IPS DF 4.7 (cell line): ENCODE data around the gene ZNF215.
"Not testable (repeated sequence)": the region's sequence is repeated elsewhere in the genome, so short reads cannot be mapped to it uniquely, and the experiment has no call there.

Experiments used
- DNase-seq: peaks from one replicate; pipeline ENCODE4 v3.0.0-alpha.2; 2013; ENCODE audit warnings: low spot score; ENCODE audit errors: extremely low read depth

The ZNF215 gene

DNA sequence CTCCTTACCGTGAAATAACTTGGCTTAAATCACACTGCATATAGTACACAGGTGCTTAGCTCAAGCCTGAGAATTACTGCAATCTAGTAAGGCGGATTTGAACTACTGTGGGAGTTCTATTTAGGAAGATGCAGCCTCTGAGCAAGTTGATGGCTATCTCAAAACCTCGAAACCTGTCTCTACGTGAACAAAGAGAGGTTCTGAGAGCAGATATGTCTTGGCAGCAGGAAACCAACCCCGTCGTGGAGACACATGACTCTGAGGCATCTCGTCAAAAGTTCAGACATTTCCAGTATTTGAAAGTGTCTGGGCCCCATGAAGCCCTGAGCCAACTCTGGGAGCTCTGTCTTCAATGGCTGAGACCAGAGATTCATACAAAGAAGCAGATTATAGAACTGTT is 5.9 kb downstream of the ZNF215 start:
- DNase-seq, result no peak

- DNase-seq, result no peak
Observed at GRCh38 chr11:6941970-6942369, 15.7 kb downstream of the ZNF215 start.

- no peak for DNase-seq
Observed at GRCh38 chr11:6943131-6943530, 16.9 kb downstream of the ZNF215 start.

GRCh38 chr11:6954248-6954647 is 28.0 kb downstream of the ZNF215 start:
- not testable (repeated sequence) for DNase-seq

GRCh38 chr11:6962141-6962540 is 35.9 kb downstream of the ZNF215 start:
- no peak for DNase-seq

DNA sequence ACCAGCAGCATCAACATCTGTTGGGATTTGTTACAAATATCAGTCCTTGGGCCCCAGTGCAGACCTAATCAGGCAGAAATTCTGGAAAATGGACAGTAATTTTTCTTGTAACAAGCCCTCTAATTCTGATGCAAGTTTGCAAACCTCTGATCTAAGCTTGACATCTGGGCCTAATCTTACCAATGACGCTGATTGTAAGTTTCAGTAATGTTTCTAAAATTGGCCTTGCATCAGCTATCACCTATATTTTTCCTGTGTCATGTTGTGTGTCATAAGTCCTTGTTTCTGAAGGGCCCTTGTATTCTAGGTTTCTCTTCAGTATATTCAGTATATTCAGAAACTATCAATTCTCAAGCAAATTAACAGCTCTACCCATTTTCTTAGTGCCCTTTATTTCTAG is 36.4 kb downstream of the ZNF215 start:
- DNase-seq, result no peak

DNA sequence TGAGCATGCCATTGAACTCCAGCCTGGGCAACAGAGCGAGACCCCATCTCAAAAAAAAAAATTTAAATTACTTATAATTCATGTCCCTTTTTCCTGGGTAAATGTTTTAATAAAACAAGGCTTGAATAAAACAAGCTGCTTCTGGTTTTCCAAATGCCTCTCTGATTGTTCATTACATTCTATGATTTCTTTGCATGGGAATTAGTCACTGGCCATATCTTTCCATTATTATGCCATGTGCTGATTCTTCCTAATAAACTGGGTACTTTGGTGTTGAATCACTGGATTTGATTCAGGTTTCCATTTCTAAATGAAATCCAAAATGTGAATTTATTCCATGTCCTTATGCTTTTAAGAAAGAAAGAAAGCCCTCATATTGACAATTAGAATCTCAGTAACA is 42.6 kb downstream of the ZNF215 start:
- no peak for DNase-seq

- DNase-seq, result not testable (repeated sequence)
Observed at GRCh38 chr11:6969854-6970253, 43.6 kb downstream of the ZNF215 start.

GRCh38 chr11:6979365-6979764 is 53.1 kb downstream of the ZNF215 start:
- DNase-seq, result no peak

- no peak for DNase-seq
Observed at GRCh38 chr11:6986487-6986886, 60.3 kb downstream of the ZNF215 start.

DNA sequence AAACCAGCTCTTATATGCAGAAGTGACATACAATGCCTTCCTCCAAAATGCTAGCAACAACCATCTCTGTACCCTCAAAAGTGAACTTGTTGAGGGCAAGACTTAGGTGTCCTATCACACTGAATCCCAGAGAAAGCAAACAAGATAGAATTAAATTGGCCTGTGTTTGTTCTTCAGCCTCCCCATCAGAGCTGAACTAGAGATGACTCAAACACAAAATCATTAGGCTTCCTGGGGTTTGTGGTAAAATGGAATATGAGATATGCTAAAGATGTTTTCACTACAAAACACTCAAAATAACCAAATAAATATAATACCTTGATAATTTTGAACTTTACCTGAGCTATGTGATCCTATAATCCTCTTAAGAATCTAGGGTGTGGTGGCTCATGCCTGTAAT is 62.3 kb downstream of the ZNF215 start:
- DNase-seq, result no peak

GRCh38 chr11:6991227-6991626 is 65.0 kb downstream of the ZNF215 start:
- no peak for DNase-seq

- no peak for DNase-seq
Observed at GRCh38 chr11:6992026-6992425, 65.8 kb downstream of the ZNF215 start.

DNA sequence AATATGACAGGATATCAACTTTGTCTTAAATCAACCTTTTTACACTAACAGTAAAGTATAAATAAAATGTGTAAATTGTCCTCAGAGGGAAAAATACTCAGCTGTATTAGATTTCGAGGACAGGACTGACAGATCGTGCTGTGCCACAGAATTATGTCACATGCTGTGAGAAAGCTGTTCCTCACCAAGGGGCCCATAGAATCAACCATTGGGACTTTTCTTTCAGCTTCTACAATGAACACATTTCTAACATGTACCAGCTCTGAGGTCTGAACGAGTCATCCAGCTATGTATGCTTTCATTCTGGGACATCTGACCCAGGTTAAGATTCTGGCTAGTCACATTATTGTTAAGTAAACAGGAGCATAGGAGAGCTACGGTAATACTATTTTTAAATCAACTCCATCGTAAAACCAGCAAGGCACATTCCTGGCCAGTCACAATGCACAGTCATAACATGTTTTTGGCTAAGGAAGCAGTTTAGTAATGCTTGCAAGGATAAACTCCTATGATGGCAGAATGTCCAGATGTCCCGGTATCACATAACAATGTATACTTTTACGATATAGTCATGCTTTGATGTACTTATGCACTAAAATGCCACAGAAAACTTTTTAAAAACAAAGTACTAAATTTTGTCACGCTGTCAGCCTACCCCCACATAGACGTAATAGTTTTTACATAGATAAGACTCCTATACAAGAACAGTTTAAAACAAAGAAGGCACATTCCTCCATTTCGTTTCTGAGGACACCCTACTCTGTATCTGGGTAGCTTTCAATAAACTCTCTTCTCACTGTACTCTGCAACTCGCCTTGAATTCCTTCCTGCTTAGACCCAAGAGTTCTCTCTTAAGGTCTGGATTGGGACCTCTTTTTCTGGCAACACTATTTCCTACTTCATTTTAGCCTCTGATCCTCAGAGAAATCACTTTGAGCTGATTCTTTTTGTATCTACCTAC is 66.5 kb downstream of the ZNF215 start:
- no peak for DNase-seq

- no peak for DNase-seq
Observed at GRCh38 chr11:6995703-6996102, 69.5 kb downstream of the ZNF215 start.

GRCh38 chr11:7004482-7004881 is 78.3 kb downstream of the ZNF215 start:
- DNase-seq, result no peak
